Sigmoid colon (tissue), 7 donors: ENCODE measurements around the gene PAFAH1B2. TPM values are rescaled to one million over a fixed set of nuclear protein-coding genes. Genes with fewer than 3 reads are reported as not detected.

ENCODE experiments used
- DNase-seq: peaks from one replicate; pipeline ENCODE4 v3.0.0-alpha.2; 2019
- H3K27ac ChIP-seq, 4 donors: fragments of 200-600 bp; sonication (generic); one replicate each; pipeline ENCODE4 v1.5.1; 2016 to 2019; ENCODE audit warnings: mild to moderate bottlenecking in 1 of 4
- H3K27me3 ChIP-seq, 3 donors: fragments of 200-600 bp; sonication (generic); one replicate each; pipeline ENCODE4 v1.5.1; 2019; ENCODE audit warnings: mild to moderate bottlenecking in 1 of 3
- H3K36me3 ChIP-seq, 4 donors: fragments of 200-600 bp; sonication (generic); one replicate each; pipeline ENCODE4 v1.5.1; 2016 to 2019
- H3K4me1 ChIP-seq, 4 donors: fragments of 200-600 bp; sonication (generic); one replicate each; pipeline ENCODE4 v1.5.1; 2017 to 2019
- H3K4me3 ChIP-seq, 4 donors: fragments of 200-600 bp; sonication (generic); one replicate each; pipeline ENCODE4 v1.5.1; 2017 to 2019; ENCODE audit warnings: mild to moderate bottlenecking in 2 of 4, moderate library complexity in 1 of 4
- H3K9me3 ChIP-seq, 4 donors: fragments of 200-600 bp in 3 of 4; sonication (generic) in 3 of 4; one replicate each; pipeline versions ENCODE4 v1.5.1 to v1.6.1; 2013 to 2019
- CTCF ChIP-seq, 4 experiments: fragments of 450-650 bp in 3 of 4; fragments of 200-600 bp in 1 of 4; IDR thresholded peaks; one replicate each; pipeline ENCODE4 v1.5.1; 2016 to 2019; ENCODE audit warnings: antibody characterized with exemption in 4 of 4, mild to moderate bottlenecking in 3 of 4, moderate library complexity in 2 of 4
- EP300 ChIP-seq, 4 donors: sonication (generic); formaldehyde crosslinking; IDR thresholded peaks; one replicate each; pipeline ENCODE4 v1.6.1; 2017; ENCODE audit warnings: antibody characterized with exemption in 4 of 4
- POLR2A ChIP-seq, 2 donors: fragments of 450-650 bp; IDR thresholded peaks; one replicate each; pipeline ENCODE4 v1.6.1; 2016; ENCODE audit warnings: antibody characterized with exemption in 2 of 2, mild to moderate bottlenecking in 2 of 2, moderate library complexity in 2 of 2
- POLR2AphosphoS5 ChIP-seq, 4 donors: sonication (generic); formaldehyde crosslinking; IDR thresholded peaks; one replicate each; pipeline ENCODE4 v1.6.1; 2017; ENCODE audit warnings: antibody characterized with exemption in 4 of 4
- WGBS, 2 donors: extraction: QIAGEN DNeasy Blood & Tissue Kit; methylation state at CpG; one replicate each; pipeline ENCODE4 v1.1.7; 2013; 5-methylcytosine and 5-hydroxymethylcytosine counted together
- intact Hi-C: fragments of 100-400 bp; cut with DNase I; formaldehyde crosslinking; loops from one replicate; pipeline ENCODE4 v1.15.1; 2023
- polyA plus RNA-seq, 3 donors: library from polyadenylated mRNA; stranded (reverse); fragments of 200-250 nt; gene quantifications; one replicate each; pipeline ENCODE4 v1.2.3, GENCODE V29; 2013
- total RNA-seq, 4 donors: library from RNA; depleted of rRNA; stranded (reverse); fragments of >200 nt; gene quantifications; one replicate each; pipeline ENCODE4 v1.1.0, GENCODE V29; 2016
- donor health status: healthy with polysubstance abuse.
- donor health status: Bipolar disorder and iron deficiency.
- donor health status: healthy.

PAFAH1B2 gene
- total and polyA plus RNA-seq, 7 donors: 26.0 to 76.4 (median 42.1) TPM

- Histone ChIP-seq H3K4me3 (peak overlapping the region; percentile 77 to 99 (median 88)), H3K27me3 (no peaks in the 10 kb centered on the region), H3K4me1 (peaks cover 0 to 49% (median 35%) of the 10 kb centered on the region in 4 donors), H3K9me3 (no peaks in the 10 kb centered on the region), H3K36me3 (peaks cover 3 to 13% (median 7%) of the 10 kb centered on the region in 4 donors), H3K27ac (peak overlapping the region; percentile 92 to 99 (median 96))
- WGBS, 2 donors: 35 to 73% methylated on average over 10 of the region's 10 CpGs
- DNase-seq: peak; percentile 39
- intact Hi-C loops: loop anchor here (2.0 kb wide), 2 partner anchors 33 to 55 kb away; partner anchors contain the start of genes PAFAH1B2, PCSK7 and RNF214
- TF ChIP-seq POLR2A (IDR thresholded peaks at IDR 0.05): no peak
- TF ChIP-seq CTCF (IDR thresholded peaks at IDR 0.05): no peak
- TF ChIP-seq POLR2AphosphoS5 (IDR thresholded peaks at IDR 0.05): no peak
- TF ChIP-seq EP300 (IDR thresholded peaks at IDR 0.05): no peak
These were observed 33.6 kb downstream of the PAFAH1B2 start for GRCh38 chr11:117177534-117178209.

- peaks cover 7 to 19% (median 9%) of the 10 kb centered on the region in 4 donors for H3K36me3 ChIP-seq
- DNase-seq: peak; percentile 98
- no peaks in the 10 kb centered on the region for H3K27me3 ChIP-seq
- peak within 1 kb of the TSS; percentile 77 to 99 (median 88) for H3K4me3 ChIP-seq
- peaks cover 0 to 49% (median 35%) of the 10 kb centered on the region in 4 donors for H3K4me1 ChIP-seq
- peak within 1 kb of the TSS; percentile 92 to 99 (median 96) for H3K27ac ChIP-seq
- 1 to 2% methylated on average over 51 of the region's 51 CpGs for WGBS, 2 donors
- peak; percentile 97 to 100 (median 98) for TF ChIP-seq POLR2AphosphoS5 (IDR thresholded peaks at IDR 0.05)
- TF ChIP-seq CTCF (IDR thresholded peaks at IDR 0.05): no peak
- peak in 2 of 4 donors; percentile 67 to 80 for TF ChIP-seq EP300 (IDR thresholded peaks at IDR 0.05)
- peak; percentile 89 to 95 for TF ChIP-seq POLR2A (IDR thresholded peaks at IDR 0.05)
- no peaks in the 10 kb centered on the region for H3K9me3 ChIP-seq
- intact Hi-C loops: loop anchor here (2.0 kb wide), 2 partner anchors 34 to 54 kb away; partner anchors contain the start of genes PAFAH1B2, PCSK7 and RNF214
These were observed 34.3 kb downstream of the PAFAH1B2 start, which contains the start of gene SIDT2 for GRCh38 chr11:117178210-117179034. Gene SIDT2, plus strand, starts transcription at chr11:117178743. Its CDS starts 521 bp downstream, at chr11:117179264.

- TF ChIP-seq POLR2A (IDR thresholded peaks at IDR 0.05) (peak in 1 of 2 donors; percentile 16), POLR2AphosphoS5 (IDR thresholded peaks at IDR 0.05) (peak in 3 of 4 donors; percentile 4 to 43 (median 40)), EP300 (IDR thresholded peaks at IDR 0.05) (no peak), CTCF (IDR thresholded peaks at IDR 0.05) (no peak)
- Histone ChIP-seq H3K36me3 (peaks cover 7 to 28% (median 15%) of the 10 kb centered on the region in 4 donors), H3K27ac (peak overlapping the region; percentile 92 to 99 (median 96)), H3K4me1 (peaks cover 0 to 49% (median 35%) of the 10 kb centered on the region in 4 donors), H3K27me3 (no peaks in the 10 kb centered on the region), H3K4me3 (peak overlapping the region; percentile 77 to 99 (median 88)), H3K9me3 (no peaks in the 10 kb centered on the region)
- intact Hi-C loops: loop anchor here (2.0 kb wide), 2 partner anchors 35 to 53 kb away; partner anchors contain the start of genes PAFAH1B2, PCSK7 and RNF214
- DNase-seq: peak; percentile 68
- WGBS, 2 donors: 1% methylated on average over 39 of the region's 39 CpGs
These were observed 35.2 kb downstream of the PAFAH1B2 start for GRCh38 chr11:117179048-117179999.

- Histone ChIP-seq H3K4me3 (peak overlapping the region; percentile 77 to 99 (median 88)), H3K9me3 (no peaks in the 10 kb centered on the region), H3K36me3 (peaks cover 7 to 33% (median 17%) of the 10 kb centered on the region in 4 donors), H3K27me3 (no peaks in the 10 kb centered on the region), H3K27ac (peak overlapping the region; percentile 92 to 99 (median 96)), H3K4me1 (peaks cover 0 to 49% (median 35%) of the 10 kb centered on the region in 4 donors)
- intact Hi-C loops: loop anchor here (2.0 kb wide), 2 partner anchors 17 to 47 kb away; no protein-coding TSS in a partner anchor
- no peak for TF ChIP-seq POLR2A (IDR thresholded peaks at IDR 0.05)
- TF ChIP-seq POLR2AphosphoS5 (IDR thresholded peaks at IDR 0.05): peak in 1 of 4 donors; percentile 2
- DNase-seq: peak; percentile 62
- WGBS, 2 donors: 26 to 39% methylated on average over 4 of the region's 4 CpGs
These were observed 35.9 kb downstream of the PAFAH1B2 start for GRCh38 chr11:117180020-117180419.
